ENCODE data around the gene ATP1A1.
A peak's percentile ranks its signal among the peaks of the same experiment; 100 is the strongest.

ATP1A1 gene

DNA sequence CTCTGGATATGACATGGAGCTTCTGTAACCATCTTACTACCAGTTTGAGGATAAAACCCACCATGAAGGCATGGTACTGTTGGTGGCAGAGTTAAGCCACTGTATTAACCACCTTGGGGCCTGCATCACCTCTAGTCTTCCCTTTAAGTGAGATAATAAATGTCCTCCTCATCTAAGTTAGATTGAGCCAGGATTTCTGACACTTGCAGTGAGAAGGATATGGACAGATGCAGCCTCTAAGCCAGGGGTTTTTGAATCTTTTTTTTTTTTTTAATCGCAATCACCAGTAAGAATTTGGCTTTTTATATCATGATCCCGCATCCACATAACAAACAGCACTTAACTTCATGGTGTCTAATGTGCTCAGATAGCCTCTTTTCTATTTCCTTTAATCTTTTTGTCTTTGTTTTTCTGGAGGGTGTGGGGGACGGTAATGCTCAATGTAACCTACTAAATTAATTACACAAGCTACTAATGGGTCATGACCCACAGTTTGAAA lies 42.2 kb downstream of the ATP1A1 start:
- DNase-seq (ENCODE audit: low spot score): no peak

DNA sequence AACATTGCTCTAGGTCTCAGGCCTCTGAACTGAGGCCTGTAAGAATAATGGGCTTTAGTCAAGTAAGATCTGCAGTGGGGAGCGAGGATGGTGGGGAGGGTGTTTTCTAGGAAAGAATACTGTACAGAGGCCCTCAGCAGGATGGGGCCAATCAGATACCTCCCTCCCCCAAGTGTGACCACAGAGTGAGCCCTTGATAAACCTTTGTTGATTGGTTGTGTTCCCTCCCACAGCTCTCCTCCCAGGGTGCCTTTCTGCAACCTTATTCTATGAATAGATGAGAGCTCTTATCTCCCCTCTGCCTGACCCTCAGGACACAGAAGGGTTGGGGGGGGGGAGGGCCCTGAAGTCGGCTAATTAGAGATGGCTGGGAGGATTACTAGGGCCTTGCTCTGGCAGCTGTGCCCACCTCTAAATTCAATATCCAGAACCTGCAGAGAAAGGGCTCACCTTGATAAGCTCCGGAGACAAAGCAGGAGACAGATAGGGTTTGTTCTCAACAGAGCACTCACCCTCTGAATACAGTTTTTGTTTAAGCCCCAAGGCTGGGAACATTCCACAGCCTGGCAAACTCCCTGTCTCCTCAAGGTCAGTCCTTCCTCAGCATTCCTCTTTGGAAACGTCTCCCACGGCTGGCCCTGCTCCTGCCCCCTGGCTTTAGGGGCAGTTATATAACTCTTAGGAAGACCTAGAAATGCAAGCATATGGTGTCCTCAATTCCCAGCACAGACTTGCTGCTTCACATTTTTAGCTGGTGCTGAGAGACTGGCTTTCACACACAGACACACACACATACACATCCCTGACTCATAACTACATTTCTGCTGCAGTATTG lies 42.9 kb downstream of the ATP1A1 start:
- DNase-seq (ENCODE audit: low spot score): no peak

DNA sequence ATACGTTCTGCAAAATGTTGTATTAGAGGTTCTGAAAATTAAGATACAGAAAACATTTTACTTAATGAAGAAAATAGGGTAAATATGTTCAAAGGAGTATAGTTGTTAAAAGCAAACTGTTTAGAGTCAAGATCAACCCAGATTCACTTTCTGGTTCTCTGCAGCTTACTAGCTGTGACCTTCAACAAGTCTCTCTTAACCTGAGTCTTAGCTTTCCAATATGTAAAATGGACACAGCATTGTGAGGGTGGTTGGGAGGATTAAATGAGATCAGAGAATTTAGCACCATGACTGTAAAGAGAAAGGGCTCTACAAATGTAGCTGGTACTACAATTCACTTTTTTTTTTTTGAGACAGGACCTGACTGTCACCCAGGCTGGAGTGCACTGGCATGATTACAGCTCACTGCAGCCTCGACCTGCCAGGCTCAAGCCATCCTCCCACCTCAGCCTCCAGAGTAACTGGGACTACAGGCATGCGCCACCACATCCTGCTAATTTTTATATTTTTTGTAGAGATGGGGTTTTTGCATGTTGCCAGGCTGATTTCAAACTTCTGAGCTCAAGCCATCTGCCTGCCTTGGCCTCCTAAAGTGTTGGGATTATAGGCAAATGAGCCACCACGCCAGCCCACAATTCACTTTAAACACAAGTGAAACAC lies 43.9 kb downstream of the ATP1A1 start:
- DNase-seq (ENCODE audit: low spot score): no peak

DNA sequence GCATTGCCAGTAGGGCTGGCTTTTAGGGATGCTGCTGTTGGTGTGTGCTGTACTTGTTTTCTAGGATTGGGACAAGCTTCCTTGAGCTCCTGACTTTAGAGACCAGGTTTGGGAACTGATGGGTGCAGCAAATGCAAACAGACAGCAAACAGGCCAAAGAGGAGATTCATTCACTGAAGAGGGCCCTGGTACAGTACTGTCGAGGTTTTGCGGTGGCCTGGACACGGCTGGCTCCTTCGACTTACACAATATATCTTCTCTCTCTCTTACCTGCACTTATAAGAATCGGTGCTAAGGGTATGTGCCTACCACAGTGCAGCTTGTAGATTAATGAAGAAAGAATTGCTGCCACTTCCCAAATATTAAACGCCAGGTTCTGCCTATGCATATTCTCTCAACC lies 44.6 kb downstream of the ATP1A1 start:
- DNase-seq (ENCODE audit: low spot score): no peak

DNA sequence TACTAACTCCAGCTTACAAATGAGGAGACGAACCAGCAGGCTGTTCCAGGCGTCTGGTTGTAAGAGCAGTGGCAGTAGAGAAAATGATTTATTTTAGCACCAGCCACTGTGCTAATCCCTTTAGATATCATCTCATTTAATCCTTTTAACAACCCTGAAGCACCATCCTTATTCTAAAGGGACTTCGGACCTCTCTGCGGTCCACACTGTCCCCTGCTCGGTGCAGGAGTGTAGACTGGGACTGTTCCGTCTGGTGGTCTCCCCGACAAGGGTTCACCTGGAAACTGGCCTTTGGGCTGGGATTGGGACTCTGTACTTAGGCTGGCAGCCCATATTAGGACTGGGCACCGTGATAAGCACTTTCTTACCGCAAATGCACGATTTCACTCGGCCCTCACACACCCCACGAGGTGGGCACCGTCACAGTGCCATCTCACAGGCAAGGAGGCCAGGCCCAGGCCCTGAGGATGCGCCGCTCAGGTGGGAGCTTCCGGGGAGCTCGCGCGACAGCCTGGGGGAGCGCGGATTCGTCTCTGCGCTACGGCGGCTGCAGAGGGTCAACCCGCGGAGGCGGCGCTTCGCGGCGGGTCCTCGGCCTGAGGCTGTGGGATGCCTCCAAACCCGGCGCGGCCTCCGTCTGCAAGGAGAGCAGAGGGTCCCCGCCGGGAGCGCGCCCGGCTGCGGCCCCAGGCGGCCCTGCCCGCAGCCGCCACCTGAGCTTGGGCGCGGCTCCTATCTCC lies 45.2 kb downstream of the ATP1A1 start:
- DNase-seq (ENCODE audit: low spot score): peak; percentile 88

DNA sequence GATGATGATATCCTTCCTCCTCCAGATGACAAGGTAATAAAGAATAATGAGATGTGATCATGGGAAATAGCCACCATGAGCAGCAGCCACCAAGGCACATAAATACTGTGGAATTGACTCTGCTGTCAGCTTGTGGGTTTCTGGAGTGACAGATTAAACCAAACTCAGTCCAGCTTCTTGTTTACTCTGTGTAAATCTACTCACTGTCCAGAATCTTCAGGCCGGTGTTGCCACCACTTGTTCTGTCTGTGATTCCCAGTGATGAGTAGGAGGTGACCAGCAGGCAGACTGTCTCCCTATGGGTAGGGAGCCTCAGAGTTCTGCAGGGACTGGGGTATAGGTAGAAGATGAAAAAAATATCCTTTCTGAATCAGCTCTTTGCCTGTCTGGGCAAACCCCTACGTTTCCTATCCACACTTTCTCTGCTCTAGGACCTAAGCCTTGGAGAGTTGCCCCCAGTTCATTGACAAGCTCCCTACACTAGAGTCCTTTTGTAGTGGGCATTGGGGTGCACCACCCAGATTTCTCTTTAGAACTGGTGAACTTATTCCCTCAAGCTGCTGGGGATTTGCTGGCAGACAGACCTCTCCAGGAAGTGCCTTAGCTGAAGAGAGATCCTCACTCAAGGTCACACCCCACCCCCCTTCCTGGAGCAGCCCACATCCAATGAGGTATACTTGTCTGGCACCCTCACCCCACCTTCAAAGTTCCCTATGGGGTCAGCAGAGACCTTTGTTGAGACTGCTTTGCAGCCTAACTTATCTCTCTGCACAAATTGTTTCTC lies 47.6 kb downstream of the ATP1A1 start:
- no peak for DNase-seq (ENCODE audit: low spot score)

DNA sequence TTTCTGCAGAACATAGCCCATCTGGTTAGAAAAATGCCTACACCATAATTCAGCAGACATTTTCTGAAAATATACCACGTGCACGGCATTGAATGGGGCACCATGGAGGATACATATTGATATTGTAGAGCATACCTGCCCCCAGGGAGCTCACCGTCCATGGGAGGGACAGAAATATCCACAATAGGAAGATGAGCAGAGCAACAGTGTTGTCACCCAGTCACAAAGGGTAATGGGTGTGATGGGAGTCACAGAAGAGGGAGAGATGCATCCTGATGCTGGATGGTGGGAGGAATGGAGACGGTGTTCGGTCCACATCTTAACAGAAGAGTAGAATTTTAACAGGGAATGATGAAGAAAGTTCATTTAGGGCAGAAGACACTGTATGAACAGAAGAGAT lies 51.4 kb downstream of the ATP1A1 start:
- no peak for DNase-seq (ENCODE audit: low spot score)

DNA sequence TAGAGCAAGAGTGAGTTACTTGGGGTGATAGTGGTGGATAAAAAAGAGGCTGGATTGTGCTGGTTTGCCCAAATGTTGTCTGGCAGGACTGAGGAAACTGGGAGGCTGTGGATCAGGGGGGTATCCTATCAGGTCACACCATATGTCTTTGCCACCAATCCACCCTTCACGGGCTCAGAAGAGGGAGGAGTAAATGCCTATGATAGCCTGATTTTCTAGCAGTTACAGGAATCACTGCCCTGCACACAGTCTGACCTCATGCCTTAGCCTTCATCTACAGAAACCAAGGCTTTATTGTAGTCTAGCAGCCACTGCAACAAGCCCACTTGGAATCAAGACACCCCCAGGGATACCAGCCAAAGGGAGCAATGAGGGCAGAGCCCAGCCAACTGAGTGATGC lies 51.8 kb downstream of the ATP1A1 start:
- DNase-seq (ENCODE audit: low spot score): no peak

DNA sequence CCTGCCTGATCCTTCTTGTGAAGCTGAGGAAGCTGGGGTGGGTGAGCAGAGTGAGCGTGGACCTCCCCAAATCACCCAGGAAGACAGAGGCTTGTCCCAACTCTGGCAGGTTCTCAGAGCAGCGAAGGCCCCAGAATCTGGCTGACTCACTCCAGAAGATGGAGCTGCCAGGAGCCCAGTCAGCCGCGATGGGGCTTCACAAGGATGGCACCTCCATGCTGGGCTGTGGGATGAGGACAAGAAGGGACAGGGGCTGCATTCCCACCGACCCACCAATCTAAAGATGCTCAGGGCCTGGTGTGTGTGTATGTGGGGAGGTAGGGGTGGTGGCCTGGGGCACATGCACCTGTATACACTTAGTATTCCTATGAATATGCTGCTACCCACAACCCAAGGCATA lies 52.9 kb downstream of the ATP1A1 start:
- DNase-seq (ENCODE audit: low spot score): no peak

DNA sequence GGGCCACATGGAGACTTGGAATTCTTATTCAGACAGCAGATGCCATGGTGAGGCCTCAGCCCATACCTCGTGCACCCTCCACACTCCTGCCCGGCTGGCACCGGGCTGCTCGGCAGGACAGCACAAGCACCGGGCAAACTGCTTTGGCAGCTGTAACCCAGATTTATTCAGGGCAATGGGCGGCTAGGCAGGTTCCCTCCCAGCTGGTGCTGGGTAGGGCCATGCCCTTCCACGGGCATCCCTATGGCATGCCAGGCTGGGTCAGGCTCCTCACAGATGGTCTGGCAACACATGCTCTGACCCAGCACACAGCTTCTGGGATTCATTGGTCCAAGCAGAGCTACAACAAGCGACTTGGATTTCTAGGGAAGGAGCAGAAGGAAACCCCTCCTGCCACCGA lies 53.4 kb downstream of the ATP1A1 start:
- DNase-seq (ENCODE audit: low spot score): no peak

DNA sequence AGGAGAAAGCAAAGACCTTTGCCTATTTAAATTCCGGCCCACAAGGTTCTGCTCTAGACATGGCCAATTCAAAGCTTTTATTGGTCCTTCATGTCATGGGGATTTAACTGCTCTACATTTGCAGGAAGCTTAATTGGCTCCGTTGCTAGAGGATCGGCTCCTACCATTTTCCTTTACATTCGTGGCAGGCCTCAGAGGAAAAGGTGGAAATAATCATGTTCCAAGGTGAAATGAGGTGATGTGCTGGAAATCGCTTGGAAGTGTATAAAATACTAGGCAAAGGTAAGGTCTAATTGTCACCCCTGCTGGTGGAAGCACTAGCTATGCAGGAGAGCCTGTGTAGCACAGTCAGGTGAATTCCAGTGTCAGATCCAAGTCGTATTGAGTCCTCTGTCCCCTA lies 55.5 kb downstream of the ATP1A1 start:
- no peak for DNase-seq (ENCODE audit: low spot score)

DNA sequence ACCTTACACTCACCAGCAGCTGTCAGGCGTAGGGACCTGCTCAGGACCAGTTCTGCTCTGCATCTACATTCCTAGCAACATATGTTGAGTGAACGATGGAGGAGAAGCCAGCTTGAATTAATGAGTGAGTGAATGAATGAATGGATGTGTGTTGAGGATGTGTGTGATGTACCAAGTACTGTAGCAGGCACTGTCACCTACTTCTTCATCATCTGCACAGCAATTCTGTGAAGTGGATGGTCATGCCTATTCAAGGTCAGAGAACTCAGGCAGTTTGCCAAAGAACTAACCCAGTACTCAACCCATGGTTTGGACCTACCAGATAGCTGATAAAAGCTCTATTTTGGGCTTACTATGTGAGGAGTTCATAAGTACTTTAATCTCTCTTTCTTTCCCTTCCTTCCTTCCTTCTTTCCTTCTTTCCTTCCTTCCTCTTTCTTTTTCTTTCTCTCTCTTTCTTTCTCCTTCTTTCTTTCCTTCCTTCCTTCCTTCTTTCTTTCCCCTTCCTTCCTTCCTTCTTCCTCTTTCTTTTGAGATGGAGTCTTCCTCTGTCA lies 56.9 kb downstream of the ATP1A1 start:
- DNase-seq (ENCODE audit: low spot score): no peak

DNA sequence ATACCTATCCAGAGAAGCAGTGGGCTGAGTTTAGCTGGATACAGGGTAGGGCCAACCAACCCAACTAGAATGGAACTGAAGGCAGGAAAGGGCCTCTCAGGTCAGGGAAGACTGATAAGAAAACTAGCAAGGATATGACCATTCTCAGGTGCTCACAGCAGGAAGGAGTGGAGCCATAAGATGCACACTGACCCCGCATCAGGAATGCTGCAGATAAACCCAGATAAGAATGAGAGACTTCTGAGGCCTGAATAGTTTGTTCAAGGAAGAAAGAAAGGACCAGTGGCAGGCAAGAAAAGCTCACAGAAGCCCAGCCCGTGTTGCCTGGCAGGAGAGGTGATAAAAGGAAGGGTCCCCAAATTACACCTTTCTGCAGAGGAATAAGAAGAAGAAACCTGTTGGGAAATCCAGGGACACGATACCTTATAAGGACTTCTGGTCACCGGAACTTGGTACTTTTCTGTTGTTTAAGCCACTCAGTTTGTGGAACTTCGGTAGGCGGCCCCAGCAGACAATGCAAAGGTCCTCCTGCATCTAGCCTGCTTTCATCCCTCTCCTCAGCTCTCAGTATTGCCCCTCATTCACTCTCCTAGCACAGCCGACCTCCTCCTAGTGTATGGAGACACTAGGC lies 58.9 kb downstream of the ATP1A1 start:
- DNase-seq (ENCODE audit: low spot score): no peak

DNA sequence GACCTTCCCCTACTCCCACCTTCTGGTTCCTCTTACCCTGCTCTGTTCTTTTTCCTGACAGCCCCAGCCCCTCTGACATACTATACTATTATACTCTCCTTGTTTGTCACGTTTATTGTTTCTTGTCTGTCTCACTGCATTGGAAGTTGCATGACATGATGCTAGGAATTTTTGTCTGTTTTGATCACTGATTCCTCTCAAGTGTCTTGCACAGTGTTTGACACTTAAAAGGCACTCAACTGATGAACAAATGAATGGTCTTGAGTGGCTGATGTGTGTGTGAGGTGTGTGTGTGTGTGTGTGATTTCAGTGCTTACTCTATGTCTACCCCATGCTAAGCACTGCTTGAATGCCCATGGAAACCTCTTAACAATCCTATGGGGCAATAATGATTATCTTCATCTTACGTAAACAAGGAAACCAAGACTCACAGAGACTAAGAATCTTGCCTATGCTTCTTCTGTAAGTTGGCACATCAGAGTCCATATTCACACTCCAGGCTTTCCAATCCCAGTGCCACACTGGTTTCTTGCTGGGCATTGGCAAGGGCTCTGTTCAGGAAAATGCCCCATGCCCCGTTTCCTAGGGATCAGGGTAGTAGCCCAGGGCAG lies 59.7 kb downstream of the ATP1A1 start:
- no peak for DNase-seq (ENCODE audit: low spot score)

DNA sequence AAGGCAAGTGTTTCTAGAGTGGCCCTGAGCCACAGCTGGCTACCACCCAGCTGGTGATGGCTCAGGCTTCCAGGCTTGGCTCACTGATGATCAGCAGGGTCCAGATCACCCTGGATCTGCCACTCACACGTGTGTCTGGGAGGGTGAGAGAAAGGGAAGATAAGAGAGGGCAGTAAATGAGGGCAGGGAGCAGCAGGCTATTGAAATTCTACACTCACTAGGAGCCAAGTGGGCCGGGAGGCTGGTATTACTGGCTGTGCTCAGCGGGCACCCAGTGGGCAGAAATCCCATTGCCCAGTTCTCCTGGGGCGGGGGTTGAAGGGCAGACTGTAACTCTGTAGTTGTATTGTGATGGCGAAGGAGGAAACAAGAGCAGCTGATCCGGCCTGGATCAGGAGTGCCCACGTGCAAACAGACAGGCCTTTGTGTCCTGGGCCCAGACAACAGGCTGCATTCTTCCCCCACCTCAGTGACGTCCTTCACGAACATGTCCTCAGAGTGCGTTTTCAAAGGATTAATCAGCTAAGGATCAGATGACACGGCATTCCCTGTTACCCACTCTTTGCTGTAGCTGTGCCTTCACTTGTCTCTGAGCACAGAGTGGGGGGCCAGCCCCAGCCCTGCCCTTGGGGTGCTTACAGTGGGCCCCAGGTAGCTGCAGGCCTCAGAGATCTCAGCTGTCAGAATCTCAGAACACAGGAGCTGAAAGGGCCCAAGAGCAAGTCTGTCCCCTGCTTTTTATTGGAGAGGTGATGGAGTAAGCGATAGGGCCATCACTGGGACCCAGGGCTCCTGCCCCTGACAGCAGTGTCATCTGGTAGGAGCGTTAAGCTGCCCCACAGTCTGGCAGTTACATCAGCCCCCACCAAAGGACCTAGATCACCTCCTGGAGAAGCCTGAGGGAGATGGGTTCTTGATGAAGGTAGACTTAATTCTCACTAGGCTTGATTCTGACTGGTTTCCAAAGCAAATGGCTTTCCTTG lies 60.5 kb downstream of the ATP1A1 start:
- no peak for DNase-seq (ENCODE audit: low spot score)

DNA sequence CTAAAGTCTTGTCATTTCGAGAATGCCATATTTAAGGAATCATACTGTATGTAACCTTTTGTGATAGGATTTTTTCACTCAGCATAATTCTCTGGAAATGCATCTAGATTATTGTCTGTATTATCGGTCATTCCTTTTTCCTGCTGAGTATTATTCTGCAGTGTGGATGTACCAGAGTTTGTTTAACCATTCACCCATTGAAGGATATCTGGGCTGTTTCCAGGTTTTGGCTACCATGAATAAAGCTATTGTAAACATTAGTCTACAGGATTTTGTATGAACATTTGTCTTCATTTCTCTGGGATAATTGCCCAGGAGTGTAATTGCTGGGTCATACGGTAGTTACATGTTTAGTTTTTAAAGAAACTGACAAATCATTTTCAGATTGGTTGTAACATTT lies 61.8 kb downstream of the ATP1A1 start:
- DNase-seq (ENCODE audit: low spot score): no peak

DNA sequence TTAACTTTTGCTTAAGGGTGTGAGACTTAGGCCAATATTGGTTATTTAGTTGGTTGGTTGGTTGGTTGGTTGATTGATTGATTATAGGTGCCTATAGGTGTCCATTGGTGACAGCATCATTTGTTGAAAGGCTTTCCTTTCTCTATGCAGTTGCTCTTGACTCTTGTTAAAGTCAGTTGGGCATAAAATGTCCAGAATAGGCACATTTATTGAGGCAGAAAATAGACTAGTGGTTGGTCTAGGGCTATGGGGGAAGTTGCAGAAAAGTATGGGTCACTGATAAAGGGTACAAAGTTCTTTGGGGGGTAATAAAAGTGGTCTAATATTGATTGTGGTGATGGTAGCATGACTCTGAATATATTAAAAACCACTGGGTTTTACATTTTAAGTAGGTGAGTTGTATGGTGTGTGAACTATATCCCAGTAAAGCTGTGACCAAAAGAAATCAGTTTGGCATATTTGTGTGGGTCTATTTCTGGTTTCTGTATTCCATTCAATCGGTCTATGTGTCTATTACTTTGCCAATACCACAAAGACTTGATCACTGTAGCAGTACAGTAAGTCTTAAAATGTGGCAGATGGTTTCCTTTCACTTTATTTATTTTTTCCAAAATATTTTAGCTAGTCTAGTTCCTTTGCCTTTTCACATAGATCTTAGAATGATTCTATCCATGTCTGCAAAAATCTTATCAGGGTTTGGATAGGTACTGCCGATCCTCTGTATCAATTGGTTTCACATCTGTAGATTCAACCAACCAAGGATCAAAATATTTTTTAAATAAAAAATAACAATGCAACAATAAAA lies 63.0 kb downstream of the ATP1A1 start:
- DNase-seq (ENCODE audit: low spot score): no peak

DNA sequence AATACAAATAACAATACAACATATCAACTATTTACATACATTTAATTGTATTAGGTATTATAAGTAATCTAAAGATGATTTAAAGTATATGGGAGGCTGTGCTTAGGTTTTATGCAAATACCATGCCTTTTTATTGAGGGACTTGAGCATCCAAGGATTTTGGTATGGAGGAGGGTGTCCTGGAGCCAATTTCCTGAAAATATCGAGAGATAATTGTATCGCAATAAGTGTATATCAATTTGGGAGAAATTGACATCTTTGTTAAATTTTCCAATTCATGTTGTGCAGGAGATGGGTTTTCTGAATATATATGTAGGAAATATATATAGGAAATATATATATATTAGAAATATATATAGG lies 63.5 kb downstream of the ATP1A1 start:
- DNase-seq (ENCODE audit: low spot score): no peak

DNA sequence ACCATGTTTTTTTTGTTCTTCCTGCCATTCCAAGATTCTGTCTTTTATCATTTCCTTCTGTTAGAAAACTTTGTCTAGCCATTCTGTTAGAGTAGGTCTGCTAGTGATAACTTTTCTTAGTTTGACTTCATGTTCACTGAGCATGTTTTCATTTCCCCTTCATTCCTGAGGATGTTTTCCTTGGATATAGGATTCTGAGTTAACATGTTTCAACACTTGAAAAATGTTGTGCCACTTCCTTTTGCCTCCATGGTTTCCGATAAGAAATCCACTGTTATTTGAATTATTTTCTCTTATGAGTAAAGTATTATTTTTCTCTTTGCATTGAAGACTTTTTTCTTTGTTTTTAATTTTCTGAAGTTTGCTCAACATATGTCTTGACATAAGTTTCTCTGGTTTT lies 66.7 kb downstream of the ATP1A1 start:
- DNase-seq (ENCODE audit: low spot score): no peak
